ENCODE data around the gene ARHGAP28. TPM values are rescaled to one million over a fixed set of nuclear protein-coding genes. Genes with fewer than 3 reads are reported as not detected.

ARHGAP28 gene
- total RNA-seq, 3 donors from 2014 or later: 2.0 to 6.8 (median 2.6) TPM

DNA sequence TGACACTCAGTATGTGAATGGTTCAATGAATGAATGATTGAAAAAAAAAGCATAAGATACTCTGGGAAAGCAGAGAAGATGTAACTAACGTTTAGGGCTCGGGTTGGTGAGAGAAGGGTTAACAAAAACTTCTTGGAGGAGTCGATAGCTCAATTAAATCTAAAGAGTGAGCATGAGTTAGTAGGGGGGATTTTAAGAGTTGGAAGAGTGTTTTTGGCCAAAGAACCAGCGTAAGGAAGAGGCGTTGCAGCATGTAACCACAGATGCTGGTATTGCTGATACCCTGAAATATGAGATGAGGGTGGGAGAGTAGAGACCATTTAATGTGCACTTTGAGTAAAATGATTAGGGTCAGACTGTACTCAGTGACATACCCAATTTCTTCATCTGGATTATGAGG, 14.5 kb downstream of the ARHGAP28 start:
- Histone ChIP-seq H3K4me3 (no peak overlapping the region), H3K9me3 (no peaks in the 10 kb centered on the region), H3K4me1 (ENCODE audit: low read depth) (no peaks in the 10 kb centered on the region), H3K36me3 (ENCODE audit: low read depth) (no peaks in the 10 kb centered on the region)
- TF ChIP-seq CTCF (IDR thresholded peaks at IDR 0.05): no peak
- DNase-seq (no peak), ATAC-seq (no peak)
- intact Hi-C loops (cut with DNase I, micrococcal nuclease): no loop called here

GRCh38 chr18:6744816-6745455, 15.4 kb downstream of the ARHGAP28 start:
- no peak for TF ChIP-seq CTCF (IDR thresholded peaks at IDR 0.05)
- H3K36me3 ChIP-seq (ENCODE audit: low read depth): no peaks in the 10 kb centered on the region
- no peaks in the 10 kb centered on the region for H3K9me3 ChIP-seq
- intact Hi-C loops (cut with DNase I, micrococcal nuclease): no loop called here
- ATAC-seq: no peak
- no peaks in the 10 kb centered on the region for H3K4me1 ChIP-seq (ENCODE audit: low read depth)
- no peak overlapping the region for H3K4me3 ChIP-seq
- DNase-seq: no peak

GRCh38 chr18:6745504-6746031, 16.1 kb downstream of the ARHGAP28 start:
- no peak overlapping the region for H3K4me3 ChIP-seq
- no peaks in the 10 kb centered on the region for H3K4me1 ChIP-seq (ENCODE audit: low read depth)
- DNase-seq: no peak
- intact Hi-C loops (cut with DNase I, micrococcal nuclease): no loop called here
- no peaks in the 10 kb centered on the region for H3K9me3 ChIP-seq
- TF ChIP-seq CTCF (IDR thresholded peaks at IDR 0.05): no peak
- H3K36me3 ChIP-seq (ENCODE audit: low read depth): no peaks in the 10 kb centered on the region
- no peak for ATAC-seq

DNA sequence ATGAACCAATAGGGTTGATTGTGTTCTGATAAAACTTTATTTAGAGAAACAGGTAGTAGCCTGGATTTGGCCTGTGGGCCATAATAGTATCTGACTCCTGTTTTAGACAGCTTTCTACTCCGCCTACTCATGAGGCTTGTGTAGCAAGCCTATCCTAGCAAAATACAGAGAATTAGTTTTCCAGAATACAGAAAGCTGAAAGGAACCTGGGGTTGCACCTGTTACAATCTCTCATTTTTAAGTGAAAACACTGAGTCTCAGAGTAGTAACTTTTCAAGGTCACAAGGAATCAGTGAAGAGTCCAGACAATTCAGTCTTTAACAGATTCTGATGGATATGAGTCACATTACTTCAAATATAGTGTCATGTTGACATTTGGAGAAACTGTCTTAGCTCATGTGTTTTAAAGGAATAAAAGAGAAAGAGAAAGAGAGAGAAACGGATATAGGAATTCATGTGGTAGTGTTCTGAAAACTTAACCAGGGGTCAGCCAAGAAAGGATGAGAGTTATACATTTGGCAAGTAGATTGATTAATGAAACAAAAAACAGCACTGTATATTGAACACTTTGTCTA, 17.0 kb downstream of the ARHGAP28 start:
- intact Hi-C loops (cut with DNase I, micrococcal nuclease): no loop called here
- H3K9me3 ChIP-seq: no peaks in the 10 kb centered on the region
- TF ChIP-seq CTCF (IDR thresholded peaks at IDR 0.05): no peak
- H3K4me1 ChIP-seq (ENCODE audit: low read depth): no peaks in the 10 kb centered on the region
- DNase-seq: no peak
- H3K4me3 ChIP-seq: no peak overlapping the region
- no peak for ATAC-seq
- no peaks in the 10 kb centered on the region for H3K36me3 ChIP-seq (ENCODE audit: low read depth)

DNA sequence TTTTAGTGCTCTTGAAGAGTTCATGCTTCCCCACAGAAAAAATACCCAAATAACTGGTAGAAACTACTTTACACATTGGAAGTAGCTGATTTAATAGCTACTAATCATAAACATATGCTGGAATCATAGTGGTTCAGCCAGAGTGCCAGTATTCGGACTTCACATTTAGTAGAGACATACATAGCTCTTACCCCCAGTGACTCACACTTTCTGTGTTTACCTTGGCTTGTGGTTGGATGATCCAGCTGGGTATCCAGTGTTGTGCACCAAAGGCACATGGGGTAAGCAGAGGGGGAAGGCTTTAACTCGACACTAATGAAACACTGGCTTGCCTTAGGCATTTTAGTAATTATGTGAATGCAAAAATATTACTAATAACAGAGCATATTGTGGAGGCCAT, 18.1 kb downstream of the ARHGAP28 start:
- Histone ChIP-seq H3K36me3 (ENCODE audit: low read depth) (no peaks in the 10 kb centered on the region), H3K4me3 (no peak overlapping the region), H3K9me3 (no peaks in the 10 kb centered on the region), H3K4me1 (ENCODE audit: low read depth) (no peaks in the 10 kb centered on the region)
- TF ChIP-seq CTCF (IDR thresholded peaks at IDR 0.05): no peak
- intact Hi-C loops (cut with DNase I, micrococcal nuclease): no loop called here
- DNase-seq: no peak
- no peak for ATAC-seq

Data from mucosa of descending colon (tissue), 3 donors.